COLO668 (cell line): ENCODE measurements around the gene FAM118B.
"Not testable (repeated sequence)": the region's sequence is repeated elsewhere in the genome, so short reads cannot be mapped to it uniquely, and the experiment has no call there.

Source experiments
- DNase-seq: peaks from one replicate; lab custom pipeline; 2025; ENCODE audit not compliant: unreplicated experiment; lab: John Stamatoyannopoulos, UW

FAM118B gene

DNA sequence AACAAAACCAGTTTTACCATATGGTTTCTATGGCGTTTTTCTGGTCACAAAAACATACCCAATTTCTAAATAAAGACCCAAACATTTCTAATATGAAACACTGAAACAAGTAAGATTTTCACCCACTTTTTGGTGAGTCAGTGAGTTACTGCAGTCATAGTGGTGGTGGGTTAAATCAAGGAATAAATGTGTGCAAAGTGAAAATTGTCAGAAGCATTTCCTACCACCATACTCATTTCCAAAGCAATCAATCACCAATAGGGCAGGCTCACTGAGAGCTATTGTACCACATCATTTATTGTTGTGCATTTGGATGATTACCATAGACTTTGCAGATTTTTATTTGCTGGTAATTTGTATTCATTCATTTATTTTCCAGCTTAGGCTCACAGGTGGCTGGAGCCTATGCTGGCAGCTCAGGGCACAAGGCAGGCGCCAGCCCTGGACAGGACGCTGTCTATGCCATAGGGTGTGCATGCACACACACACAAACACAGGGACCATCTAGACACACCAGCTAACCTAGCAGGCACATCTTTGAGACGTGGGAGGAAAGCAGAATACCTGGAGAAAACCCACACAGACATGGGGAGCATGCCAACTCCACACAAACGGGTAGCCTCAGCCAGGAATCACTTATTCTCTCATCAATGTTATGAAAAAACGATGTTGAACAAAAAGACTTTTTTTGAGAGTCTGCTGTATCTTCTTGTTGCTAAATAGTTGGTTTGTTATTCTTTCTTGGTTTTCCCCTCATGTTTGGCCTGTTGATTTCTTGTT lies 5.1 kb downstream of the FAM118B start:
- DNase-seq = no peak

DNA sequence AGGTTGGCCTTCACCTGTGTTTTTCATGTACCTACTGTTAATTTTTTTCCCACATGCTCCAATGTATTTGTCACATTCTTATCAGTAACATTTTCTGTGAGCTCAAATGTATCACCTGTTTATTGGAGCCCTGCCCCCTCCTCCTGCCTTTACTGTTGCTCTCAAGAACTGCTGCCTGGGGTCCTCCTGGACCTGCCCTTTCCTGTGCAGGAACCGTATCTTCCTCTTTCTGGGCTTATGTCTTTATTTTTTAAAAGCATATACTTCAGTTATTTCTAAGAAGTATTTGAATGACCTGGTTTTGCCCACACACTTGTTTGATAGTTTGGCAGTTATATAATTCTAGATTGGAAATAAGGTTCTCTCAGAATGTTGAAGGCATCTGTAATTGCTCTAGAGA lies 5.9 kb downstream of the FAM118B start:
- DNase-seq = no peak

DNA sequence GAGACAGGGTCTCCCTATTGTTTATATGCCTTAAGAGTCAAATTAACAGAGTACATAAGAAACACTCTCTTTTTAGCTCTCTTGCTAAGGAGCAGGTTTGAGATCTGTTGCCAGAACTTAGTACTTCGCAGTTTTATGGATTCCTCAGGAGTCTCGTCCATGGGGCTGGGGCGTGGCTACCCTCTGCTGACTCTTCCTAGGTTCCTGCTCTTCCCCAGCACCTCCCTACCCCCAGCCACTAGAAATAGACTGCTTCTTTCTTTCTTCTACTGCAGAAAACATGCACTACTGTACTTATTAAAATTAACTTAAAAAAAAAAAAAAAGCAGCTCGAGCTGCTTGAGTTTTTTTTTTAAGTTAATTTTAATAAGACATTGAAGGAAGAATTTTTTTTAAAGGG lies 8.0 kb downstream of the FAM118B start:
- no peak for DNase-seq

DNA sequence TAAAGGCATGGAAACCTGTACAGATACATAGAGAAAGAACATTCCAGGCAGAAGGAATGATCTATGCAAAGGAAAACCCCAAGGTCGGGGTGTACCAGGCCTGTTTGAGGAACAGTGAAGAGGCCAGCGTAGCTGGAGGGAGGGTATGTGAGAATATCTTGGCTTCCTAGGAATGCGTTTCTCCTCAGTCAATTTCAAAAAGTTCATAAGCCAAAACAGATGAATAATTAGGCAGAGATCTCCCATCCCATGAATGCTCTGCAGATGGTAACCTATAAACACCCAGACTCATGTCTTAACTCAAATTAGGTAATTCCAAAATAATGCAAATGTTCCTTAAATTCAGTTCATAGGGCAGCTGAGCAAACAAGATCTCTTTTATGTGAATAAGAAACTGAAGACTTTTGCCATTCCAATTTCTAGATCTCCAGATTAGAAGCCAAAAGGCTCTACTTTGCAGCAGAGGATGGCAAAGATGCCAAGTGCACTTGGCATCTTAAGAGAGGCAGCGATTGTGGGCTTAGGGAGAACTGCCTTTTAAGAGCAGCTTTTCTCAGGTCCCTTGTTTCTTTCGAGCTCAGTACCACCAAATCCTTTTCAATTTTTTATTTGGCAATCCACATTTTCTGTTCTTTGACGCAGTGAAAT lies 13.2 kb downstream of the FAM118B start:
- DNase-seq = no peak

DNA sequence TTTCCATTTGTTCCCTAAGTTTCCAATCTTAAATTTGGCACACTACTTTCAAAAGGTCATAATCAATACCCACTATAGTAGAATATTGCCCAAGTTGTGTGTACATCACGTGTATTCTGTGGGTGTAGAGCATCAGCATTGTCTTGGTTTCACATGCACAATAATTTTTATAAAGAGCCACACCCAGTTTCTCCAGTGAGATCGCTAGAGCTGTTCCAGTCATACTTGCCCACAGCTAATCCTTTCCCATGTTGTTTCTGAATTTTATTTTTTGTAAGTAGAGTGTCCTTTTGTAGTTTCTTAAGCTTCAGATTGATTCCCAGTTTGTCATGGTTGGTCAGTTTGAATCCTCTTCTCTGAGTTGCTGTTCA lies 13.7 kb downstream of the FAM118B start:
- DNase-seq = no peak

DNA sequence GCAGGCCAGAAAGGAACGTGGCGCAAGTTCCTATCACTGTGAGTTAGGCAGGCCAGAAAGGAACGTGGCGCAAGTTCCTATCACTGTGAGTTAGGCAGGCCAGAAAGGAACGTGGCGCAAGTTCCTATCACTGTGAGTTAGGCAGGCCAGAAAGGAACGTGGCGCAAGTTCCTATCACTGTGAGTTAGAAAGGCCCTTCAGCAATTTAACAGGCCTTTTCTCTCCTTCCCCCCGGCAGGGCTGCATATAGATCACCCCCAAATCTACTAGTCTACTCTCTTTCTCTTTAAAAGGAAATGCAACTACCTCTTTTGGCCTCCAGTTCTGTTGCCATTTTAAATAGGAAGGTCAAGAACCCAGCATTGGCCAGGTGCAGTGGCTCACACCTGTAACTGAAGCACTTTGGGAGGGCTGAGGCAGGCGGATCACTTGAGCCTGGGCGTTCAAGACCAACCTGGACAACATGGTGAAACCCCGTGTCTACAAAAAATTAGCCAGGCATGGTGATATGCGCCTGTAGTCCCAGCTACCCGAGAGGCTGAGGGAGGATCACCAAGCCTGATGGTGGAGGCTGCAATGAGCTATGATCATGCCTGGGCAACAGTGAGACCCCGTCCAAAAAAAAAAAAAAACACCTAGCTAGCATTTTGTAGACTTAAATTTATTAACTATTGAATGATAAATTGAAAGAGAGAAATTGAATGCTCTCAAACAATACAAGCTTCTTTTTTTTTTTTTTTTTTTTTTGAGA lies 14.9 kb downstream of the FAM118B start:
- DNase-seq = no peak

DNA sequence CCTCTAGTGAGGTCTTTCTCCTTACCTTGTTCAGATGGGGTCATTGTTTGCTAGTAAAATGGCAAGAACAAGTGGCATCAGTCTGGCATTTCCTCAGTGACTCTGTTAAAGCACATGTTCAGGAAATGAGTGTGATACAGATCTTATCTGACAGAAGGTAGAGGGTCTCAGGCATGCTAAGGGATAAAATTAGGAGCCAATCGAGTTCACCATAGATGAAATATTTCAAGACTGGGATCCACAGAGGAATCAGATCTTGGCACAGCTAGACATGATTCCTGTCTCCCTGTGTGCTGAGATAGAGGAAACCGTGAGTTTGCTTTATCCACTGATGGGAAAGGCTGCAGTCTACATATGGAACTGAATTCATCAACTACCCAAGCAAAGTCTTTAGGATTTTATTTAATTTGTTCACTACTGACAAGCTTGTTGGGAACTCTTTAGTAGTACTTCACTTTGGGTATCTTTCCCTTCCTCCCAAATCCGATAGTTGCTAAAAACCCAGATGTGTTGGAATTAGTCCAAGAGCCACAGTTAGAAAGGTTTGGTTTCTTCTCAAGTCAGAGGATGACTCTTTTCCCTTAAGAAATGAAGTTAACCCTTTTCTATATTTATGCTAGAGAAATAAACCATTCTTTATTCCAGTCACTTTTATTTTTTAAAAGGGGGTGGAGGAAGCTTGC lies 18.4 kb downstream of the FAM118B start:
- no peak for DNase-seq

DNA sequence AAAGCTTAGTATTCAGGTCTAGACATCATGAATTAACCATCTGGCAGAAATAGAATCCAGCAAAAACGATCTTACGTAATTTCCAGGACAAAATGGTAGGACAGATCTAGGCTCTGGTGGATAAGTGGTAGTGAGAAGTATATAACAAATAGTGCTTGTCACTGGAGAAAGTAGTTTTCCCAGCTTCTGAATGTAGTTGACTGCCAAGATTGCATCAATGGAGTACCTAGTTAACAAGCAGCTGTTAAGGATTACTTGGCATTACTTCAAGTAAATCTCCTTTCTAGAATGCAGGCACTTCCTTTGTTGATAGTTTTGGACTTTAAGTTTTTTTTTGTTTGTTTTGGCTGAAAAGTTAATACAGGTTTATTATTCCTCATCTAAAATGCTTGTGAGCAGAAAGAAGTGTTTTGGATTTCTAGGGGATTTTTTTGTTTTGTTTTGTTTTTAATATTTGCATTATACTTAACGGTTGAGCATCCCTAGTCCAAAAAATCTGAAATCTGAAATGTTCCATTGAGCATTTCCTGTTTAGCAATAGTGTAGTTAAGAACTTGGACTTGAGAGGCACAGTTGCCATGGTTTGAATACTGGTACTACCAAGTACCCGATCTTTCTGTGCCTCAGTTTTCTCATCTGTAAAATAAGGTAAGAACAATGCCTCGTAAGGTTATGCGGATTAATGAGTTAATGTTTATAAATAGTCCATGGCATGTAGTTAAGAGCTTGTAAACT lies 20.3 kb downstream of the FAM118B start:
- DNase-seq = no peak

DNA sequence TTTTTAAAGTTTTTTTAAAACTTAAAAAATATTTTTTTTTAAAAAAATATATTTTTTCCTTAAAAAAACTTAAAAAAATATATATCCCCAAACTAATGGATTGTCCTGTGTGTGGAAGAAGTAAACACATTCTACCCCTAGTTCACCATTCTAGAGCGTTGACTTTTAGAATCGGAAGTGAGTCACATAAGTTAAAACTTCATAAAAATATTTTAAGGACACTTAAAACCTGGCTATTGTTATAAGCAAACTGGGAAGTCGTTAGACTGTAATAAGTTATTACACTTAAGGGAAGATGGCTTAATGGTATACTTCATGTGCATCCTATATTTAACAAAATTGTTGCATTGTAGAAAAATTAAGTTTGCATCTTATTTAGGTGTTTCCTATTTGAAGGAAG lies 21.1 kb downstream of the FAM118B start:
- DNase-seq = no peak

DNA sequence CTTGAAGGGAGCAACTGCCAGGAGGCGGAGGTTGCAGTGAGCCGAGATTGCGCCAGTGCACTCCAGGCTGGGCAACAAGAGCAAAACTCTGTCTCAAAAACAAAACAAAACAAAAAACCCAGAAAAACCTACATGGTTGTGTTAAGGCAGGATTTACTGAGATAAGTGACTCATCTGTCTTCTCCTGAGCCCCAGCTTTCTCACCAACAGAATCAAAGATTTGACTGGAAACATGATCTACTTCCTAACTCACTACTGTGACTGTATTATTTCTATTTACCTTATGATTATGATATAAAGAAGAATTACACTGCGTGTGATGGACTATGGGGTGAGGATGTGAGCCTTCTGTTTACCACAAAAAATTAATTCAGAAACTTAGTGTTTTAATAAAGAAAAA lies 21.8 kb downstream of the FAM118B start:
- DNase-seq = no peak

DNA sequence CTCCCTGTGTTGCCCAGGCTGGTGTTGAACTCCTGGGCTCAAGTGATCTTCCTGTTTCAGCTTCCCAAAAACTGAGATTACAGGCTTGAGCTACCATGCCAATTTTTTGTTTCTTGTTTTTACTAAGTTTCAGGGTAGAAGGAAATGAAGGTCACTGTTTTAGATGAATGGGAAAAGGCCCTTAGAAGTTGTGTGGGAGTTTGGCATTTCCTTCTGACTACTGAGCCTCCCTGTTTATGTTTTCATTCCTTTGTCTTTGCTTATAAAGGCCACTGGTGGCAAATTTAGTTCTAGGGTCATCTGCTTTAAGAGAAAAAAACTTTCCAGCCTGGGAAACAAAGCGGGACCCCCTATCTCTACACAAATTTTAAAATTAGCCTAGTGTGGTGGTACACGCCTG lies 35.1 kb downstream of the FAM118B start:
- no peak for DNase-seq

DNA sequence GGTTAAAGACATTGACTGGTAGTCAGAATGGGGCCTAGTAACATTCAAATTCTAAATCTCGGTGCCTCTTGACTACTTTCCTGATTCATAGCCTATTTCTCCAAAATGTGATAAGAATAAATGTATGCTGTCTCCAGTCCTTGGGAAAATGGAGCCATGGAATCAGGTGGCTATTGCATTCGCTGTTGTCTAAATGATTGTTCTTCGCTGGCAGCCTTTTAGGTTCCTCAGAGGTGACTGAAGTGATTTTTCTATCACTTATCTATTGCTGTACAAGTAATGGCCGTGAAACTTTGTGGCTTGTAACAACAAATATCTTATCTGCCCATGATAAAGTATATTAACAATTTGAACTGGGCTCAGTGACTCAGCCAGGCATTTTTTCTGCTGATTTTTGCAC lies 41.7 kb downstream of the FAM118B start:
- no peak for DNase-seq

DNA sequence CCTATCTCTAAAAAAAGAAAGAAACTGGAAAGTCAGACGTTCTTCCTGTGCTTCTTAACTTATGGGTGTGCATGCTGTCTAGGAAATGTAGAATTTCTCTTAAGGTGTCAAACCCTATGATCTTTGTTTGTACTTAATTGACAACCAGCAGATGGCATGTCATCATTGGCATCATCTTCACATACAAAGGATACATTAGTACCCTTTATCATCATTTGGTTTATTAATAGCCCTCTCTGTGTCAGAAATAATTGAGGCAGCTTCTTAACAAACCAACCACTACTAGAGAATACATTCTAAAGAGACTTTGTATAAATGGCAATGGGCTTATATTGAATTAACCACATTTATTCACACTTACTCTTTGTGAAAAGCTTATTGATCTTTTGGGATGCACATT lies 43.2 kb downstream of the FAM118B start:
- no peak for DNase-seq

DNA sequence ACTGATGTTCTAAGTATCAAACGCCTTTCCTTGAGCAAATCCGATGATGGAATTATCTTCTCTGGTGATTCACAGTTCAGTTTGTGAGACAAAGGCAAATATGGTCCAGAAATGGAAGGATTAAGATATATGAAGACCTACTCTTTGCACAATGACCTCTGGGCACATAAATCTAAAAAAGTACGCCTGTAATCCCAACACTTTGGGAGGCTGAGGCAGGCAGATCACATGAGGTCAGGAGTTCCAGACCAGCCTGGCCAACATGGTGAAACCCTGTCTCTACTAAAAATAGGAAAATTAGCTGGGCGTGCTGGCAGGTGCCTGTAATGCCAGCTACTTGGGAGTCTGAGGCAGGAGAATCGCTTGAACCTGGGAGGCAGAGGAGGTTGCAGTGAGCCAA lies 43.9 kb downstream of the FAM118B start:
- DNase-seq = not testable (repeated sequence)

DNA sequence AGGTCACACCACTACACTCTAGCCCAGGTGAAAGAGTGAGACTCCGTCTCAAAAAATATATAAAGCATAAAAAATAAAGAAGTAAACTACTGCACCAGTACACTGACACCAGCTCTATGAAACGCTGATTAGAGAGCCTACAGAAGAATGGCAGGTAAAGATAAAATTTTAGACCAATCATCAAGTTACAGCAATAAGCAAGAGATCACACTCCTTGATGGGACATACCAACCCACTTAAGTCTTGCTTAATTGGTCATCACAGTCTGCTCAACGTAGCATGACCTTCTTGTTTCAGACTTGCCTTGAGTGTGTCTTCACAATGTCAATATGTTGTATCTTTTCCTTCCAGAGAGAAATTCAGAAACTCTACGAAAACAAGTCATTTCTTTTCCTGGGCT lies 44.6 kb downstream of the FAM118B start:
- no peak for DNase-seq

DNA sequence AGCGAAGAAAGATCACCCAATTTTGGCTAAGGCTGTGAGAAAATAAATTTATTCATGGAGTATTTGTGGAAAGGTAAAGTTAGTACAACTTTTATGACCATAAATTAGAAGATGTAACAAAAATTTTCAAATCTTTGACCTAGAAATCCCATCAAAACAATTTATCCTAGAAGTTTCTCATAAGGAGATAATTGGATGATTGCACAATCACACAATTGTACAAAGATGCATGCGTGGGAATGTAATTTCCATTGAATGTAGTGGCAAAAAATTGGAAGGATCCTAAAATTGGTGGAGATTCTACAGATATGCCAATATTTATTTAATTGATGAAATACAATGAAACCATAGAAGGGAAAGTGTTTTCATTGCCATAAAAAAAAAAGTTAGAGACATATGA lies 45.6 kb downstream of the FAM118B start:
- DNase-seq = no peak

DNA sequence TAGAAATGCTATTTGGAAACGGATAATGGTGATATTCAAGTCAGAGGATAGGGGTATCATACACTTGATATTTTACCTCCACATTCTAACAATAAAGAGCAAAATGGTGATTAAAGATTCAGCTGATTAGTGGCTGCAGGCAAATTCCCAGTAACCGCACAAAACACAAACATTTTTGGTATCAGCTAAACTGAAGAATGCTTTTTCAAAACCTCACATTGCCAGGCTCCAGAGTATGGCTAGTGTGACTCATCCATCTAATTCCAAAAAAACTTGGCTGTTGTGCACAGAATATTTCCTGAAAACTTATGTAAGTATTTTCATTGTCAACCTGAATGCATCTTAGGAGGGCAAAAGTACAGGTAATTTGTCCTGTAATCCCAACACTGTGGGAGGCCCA lies 46.2 kb downstream of the FAM118B start:
- no peak for DNase-seq

DNA sequence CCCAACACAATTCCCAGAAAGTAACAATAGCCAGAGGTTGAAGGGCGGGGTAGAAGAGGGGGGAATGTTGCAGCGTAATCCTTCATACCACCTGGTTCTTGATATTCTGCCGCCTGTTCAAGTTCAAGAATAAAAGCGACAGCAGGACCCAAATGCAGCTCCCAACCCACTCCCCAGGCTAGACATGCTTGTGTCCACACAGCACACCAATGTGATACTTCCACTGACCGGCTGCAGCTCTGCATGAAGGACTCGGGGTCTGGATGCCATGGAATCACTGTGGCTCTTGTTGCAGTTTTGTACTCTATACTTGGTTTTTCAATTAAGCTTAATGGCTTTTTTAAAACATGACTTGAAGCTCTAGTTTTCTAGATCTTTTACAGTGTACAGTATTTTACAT lies 50.6 kb downstream of the FAM118B start:
- DNase-seq = no peak

DNA sequence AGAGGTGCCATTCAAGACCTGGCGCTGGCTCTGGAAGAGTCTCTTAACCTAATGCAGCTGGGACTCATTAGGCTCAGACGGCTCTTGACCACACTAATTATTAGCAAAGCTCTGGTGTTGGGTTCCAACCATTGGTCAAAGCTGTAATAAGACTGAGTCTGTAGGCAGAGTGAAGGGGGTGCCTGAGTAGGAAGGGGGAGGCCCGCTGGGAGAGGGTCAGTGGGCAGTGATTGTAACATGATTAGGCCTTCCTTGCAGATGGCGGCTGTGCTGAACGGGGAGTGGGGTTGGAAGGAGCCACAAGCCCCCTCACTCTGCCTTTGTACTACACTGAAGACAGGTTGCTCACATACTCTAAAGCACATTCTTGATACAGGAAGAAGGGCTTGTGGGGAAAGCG lies 51.9 kb downstream of the FAM118B start:
- no peak for DNase-seq

DNA sequence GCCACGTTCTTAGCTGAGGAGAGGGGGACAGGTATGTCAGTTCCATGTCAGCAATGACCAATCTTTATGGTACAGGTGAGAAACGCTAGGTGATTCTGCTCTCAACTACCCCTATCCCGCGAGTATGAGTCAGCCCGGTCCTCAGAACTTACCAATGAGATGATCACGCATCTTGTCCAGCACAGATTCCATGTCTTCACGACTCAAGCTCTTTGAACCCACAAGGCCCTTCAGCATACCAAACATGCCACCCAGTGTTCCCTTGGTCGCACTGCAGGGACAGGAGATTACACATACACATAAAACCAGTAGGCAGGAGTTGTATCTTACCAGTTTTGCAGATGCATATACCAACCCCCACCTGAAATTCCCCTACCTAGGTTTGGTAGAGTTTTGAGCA lies 54.2 kb downstream of the FAM118B start:
- DNase-seq = no peak

DNA sequence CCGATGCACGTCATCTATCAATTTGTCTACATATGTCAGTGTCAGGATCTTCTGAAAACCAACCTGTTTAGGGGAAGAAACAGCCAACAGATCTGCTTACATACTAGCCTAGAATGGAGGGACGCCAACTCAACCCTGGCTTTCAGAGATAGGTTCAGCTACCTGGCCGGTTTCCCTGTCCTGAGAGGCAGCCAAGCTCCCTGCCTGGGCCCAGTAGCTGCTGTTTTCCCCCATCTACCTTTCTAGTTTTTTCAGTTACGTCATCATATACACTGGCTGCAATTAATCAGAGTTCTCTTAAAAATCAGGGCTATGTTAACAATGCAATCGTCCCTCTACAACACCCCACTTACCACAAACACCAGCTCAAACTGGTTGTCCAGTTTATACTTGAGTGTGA lies 56.1 kb downstream of the FAM118B start:
- no peak for DNase-seq
